RKO (cell line): ENCODE measurements around the gene CACNA2D2.

Source experiments
- DNase-seq: peaks from one replicate; pipeline ENCODE4 v3.0.0-alpha.2; 2016; ENCODE audit warnings: low spot score

The CACNA2D2 gene

DNA sequence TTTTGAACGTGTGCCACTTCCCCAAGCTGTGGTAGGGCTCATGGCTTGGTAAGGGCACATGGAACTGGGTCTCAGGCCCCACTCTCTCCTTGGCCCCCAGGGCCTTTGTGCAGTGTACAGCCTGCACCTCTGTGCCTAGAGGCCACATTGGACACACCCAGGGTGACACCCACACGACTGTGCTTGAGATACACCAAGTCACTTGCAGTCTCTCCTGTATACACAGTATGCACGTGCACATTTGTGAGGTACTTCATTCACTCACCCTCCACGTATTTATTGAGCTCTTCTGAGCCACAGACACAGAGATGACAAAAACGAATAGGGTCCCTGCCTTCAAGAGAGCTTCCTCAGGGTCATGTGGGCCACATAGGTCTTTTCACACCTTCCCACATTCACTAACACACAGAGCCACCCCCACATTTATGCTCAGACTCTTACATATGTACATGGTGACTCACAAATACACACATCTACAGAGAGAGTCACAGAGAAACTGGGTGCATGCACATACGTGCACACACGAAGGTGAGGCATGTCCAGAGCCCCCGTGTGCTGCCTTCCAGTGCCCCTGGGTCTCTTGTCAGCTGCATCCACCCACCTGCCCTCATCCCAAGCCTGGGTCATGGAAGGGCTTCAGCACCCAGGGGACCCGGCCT is 134.3 kb downstream of the CACNA2D2 start:
- DNase-seq, result no peak

DNA sequence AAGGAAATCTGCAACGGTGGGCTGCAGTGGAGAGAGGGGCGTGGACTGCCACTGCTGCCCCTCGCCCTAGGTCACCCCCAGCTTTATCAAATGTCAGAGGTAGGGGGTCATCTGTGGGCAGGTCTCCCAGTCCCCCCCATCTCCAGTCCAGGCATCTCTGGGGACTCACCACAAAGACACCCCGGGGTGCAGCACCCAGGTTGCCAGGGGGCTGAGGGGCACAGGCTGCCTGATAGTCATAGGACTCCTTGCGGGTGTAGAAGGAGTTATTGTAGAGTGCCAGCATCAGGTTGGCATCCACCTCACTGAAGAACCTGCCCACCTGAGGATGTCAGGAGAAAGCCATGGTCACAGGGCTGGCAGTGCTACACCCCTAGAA is 137.6 kb downstream of the CACNA2D2 start:
- DNase-seq, result no peak

DNA sequence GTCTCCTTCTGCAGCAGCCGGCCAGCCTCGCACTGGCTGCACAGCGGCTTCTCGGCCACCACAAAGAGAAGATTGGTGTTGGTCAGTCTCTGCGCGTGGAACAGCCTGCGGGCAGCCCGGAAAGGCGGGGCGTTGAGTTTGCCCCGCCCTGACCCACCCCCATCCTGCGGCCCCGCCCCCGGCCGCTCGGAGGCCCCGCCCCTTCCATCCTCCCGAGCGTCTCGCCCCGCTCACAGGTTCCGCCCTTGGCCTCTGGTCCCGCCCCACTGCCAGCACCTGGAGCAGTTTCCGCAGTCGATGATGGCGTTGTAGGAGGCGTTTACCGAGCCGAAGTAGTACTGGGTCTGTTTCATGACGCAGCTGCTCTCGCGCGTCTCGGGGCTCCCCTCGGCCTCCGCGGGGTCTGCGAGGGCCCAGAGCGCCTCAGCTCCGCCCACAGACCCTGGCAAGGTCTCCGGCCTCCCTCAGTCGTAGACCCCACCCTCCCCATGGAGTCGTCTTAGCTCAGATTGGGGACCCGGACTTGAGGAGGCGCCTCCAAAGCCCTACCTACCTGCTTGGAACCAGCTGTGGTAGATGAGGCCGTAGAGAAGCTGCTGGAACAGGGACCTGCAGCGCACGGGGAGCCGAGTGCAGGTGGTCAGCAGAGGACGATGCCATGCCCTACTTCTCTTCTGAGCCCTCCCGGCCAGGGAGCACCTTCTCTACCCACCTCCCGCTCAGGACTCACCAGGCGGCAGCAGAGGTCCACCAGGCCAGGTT is 138.2 kb downstream of the CACNA2D2 start:
- DNase-seq, result peak; percentile 83

- no peak for DNase-seq
Observed at GRCh38 chr3:50364573-50365079, 138.8 kb downstream of the CACNA2D2 start.

DNA sequence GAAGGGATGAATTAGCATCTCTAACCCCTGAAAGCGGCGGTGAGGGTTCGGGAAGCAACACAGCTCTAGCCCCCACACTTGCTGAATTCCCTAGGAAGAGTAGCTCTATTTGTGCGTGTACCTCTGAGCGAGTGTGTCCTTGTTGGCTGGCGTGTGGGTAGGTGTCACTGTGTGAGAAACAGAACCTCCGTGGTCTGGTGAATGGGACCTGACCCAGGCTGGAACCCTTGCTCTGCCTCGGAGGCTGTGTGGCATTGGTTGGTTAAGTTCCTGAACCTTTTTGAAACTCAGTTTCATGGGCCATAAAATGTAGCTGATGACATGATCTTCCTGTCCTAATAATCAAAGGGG is 143.7 kb downstream of the CACNA2D2 start:
- DNase-seq, result no peak

DNA sequence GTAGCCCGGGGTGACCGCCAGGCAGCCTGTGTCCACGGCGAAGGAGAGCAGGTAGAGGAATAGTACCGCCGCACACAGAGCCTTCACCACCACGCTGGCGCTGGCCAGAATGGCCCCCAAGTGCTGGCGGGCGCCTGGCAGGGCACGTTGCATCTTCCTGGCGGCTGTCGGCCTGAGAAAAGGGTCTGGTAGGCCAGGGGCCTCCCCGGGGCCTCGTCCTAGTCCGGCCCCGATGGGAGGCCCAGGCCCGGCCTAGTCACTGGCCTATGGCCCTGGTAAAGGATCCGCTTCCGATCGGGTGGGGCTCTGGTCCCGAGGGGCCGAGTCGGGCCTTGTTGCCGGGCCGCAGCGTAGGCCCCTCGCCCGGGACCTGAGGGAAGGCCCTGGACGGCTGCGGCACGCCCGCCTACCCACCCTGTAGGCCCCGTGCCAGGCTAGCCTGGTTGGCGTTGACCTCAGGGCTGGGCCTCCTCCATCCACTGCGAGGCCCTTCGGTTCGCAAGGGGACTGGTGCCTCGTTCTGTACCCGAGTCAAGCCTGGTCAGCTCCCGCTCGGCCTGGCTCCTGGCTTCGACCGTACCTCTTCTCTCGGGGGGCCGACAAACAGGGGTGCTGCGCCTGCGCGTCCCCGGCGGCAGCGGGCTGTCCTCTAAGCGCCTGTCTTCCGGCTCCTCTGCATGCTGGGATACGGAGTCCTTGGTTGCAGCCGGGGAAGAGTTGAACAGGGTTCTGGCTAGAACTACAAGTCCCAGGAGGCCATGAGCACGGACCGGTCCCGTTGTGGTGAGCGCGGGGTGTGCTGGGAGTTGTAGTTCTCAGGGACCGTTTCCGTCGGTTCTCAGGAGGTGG is 144.3 kb downstream of the CACNA2D2 start, which contains the start of gene TMEM115:
Gene TMEM115 (minus strand): TSS at position 611 of the 849 bp plus-strand sequence. CDS start 458 bp downstream, at position 153.
- DNase-seq, result peak; percentile 99

GRCh38 chr3:50358355-50358910 is 145.0 kb downstream of the CACNA2D2 start:
- DNase-seq, result peak; percentile 36

GRCh38 chr3:50357481-50357880 is 146.0 kb downstream of the CACNA2D2 start:
- peak; percentile 46 for DNase-seq

DNA sequence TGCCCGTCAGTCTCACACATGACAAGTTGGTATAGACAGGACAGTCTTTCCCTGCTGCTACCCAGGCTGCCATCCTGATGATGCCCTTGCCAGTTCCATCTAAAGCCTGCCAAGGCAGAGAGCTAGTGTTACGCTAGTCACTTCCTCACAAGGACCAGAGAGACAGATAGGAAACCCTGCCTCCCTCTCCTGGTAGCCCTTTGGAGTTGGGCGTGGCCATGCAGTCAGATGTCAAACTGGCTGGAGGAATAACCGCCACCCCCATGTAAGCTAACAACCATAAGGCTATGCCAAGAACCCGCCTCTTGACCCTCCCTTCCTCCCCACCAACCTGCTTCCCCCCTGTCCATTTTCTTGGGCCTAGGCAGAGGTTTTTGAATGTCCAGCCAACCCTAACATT is 146.9 kb downstream of the CACNA2D2 start:
- peak; percentile 67 for DNase-seq

GRCh38 chr3:50355829-50356552 is 147.4 kb downstream of the CACNA2D2 start:
- no peak for DNase-seq

DNA sequence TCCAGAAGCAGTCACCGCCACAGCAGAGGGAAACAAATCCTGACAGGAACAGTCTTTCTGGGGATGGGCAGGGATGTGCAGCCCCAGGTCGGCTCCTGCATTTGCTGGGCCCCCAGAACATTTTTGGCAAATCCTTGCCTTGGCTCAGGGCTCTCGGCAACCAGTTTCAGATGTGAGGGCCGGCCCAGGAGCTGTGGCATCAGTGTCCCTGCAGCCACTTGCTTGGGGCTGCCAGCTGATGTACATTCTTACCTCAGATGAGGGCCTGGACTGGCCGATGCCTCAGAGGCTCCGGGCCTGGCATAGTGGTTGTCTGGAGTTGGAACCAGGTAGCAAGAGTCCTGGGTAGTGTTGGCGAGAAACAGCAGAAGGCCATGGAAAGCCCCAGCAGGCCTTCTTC is 148.6 kb downstream of the CACNA2D2 start:
- DNase-seq, result no peak

GRCh38 chr3:50354186-50354764 is 149.2 kb downstream of the CACNA2D2 start:
- no peak for DNase-seq

GRCh38 chr3:50353245-50354004 is 150.0 kb downstream of the CACNA2D2 start:
- no peak for DNase-seq

- peak; percentile 82 for DNase-seq
Observed at GRCh38 chr3:50352781-50353180, 150.7 kb downstream of the CACNA2D2 start.

DNA sequence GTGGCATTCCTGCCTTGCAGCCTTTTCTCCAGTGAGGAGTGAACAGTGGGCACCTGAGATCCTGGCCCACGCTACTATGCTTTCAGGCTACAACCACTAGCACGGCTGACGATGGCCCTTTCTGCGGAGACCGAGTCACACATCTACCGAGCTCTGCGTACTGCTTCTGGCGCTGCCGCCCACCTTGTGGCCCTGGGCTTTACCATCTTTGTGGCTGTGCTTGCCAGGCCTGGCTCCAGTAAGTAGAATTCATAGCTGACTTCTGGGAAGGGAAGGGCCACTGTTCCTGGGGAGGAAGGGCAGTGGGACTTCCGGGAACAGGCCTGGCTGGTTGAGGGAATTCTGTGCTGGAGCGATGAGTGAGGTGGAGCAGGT is 152.1 kb downstream of the CACNA2D2 start:
- no peak for DNase-seq

DNA sequence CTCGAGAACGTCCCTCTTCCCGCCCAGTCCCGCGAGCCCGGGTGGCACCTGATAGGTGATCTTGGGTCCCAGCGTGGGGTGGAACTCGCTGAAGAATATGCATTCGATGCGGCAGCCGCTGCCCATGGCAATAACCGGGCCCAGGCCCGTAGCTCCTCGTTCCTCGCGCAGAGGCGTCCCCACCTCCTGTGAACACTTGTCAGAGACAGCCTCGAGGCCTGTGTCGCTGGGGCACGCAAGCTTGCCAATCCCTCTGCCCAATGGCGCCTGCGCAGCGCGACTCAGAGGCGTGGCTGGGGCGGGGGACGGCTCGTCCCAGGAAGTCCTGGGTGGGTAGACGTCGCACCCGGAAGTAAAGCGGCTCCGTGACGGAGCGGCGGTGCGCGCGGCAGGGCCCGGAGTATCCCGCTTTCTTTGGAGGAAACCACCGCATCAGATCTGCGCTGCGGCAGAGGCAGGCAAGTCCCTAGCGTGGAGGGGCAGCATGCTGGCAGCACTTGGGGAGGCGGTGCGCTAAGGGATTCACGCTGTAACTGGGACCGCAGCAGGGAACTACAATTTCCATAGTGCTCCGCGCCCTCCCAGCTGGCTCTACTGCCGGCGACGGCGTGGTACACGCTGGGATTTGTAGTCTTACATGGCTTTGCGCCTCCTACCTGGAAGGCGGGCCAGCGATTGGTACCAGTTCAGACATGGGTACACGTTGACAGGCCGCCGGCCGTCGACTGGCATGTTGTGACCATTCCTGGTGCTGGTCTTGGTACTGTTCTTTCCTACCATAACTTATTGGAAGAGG is 152.7 kb downstream of the CACNA2D2 start, which contains the start of the genes CYB561D2 and NPRL2:
Gene CYB561D2 (plus strand): TSS at position 336 of the 796 bp plus-strand sequence. CDS start 572 bp downstream, outside the sequence.
Gene NPRL2 (minus strand): TSS at position 249 of the 796 bp plus-strand sequence. CDS start 123 bp downstream, at position 126.
- DNase-seq, result peak; percentile 95

DNA sequence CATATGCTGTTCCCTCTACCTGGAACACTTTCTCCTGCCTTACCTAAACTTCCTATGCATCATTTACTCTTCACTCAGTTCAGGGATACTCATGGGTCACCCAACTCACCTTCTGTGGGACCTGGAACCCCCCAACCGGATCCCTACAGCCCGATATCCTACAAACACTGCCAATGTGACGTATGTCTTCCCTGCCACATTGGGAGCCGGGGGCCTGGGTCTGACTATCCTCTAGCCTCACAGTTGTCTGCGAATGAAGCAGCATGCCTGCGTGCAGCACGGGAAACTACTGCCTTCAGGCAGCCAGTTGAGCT is 153.3 kb downstream of the CACNA2D2 start:
- DNase-seq, result no peak

GRCh38 chr3:50347187-50347813 is 156.1 kb downstream of the CACNA2D2 start:
- peak; percentile 77 for DNase-seq
